Measurements from ENCODE around the gene DLG2.

DLG2 gene

DNA sequence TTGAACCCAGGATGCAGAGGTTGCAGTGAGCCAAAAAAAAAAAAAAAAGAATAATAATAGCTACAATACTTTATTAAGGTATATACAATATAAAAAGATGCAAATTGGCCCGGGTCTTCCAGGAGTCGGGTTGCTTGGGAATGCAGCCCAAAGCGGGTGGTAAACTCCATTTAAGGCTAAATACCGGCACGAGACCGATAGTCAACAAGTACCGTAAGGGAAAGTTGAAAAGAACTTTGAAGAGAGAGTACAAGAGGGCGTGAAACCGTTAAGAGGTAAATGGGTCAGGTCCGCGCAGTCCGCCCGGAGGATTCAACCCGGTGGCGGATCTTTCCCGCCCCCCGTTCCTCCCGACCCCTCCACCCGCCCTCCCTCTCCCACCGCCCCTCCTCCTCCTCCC is 143.3 kb downstream of the DLG2 start:
- Histone ChIP-seq H3K9me3 (replicated peaks; ENCODE audit: low read length) (no peaks in the 10 kb centered on the region), H3K36me3 (ENCODE audit: insufficient read depth, low read length) (no peaks in the 10 kb centered on the region), H3K4me3 (ENCODE audit: low read length) (no peak overlapping the region), H3K27me3 (ENCODE audit: control insufficient read depth, insufficient read depth, low read length) (no peaks in the 10 kb centered on the region), H3K9ac (ENCODE audit: low read depth, low read length) (no peak overlapping the region), H3K4me2 (ENCODE audit: low read length) (no peak overlapping the region), H3K4me1 (ENCODE audit: control insufficient read depth, insufficient read depth, low read length) (no peaks in the 10 kb centered on the region)

GRCh38 chr11:85481862-85482261 is 145.3 kb downstream of the DLG2 start:
- no peak overlapping the region for H3K4me2 ChIP-seq (ENCODE audit: low read length)
- H3K4me1 ChIP-seq (ENCODE audit: control insufficient read depth, insufficient read depth, low read length), result no peaks in the 10 kb centered on the region
- no peaks in the 10 kb centered on the region for H3K9me3 ChIP-seq (replicated peaks; ENCODE audit: low read length)
- H3K9ac ChIP-seq (ENCODE audit: low read depth, low read length), result no peak overlapping the region
- no peaks in the 10 kb centered on the region for H3K36me3 ChIP-seq (ENCODE audit: insufficient read depth, low read length)
- no peaks in the 10 kb centered on the region for H3K27me3 ChIP-seq (ENCODE audit: control insufficient read depth, insufficient read depth, low read length)
- no peak overlapping the region for H3K4me3 ChIP-seq (ENCODE audit: low read length)

DNA sequence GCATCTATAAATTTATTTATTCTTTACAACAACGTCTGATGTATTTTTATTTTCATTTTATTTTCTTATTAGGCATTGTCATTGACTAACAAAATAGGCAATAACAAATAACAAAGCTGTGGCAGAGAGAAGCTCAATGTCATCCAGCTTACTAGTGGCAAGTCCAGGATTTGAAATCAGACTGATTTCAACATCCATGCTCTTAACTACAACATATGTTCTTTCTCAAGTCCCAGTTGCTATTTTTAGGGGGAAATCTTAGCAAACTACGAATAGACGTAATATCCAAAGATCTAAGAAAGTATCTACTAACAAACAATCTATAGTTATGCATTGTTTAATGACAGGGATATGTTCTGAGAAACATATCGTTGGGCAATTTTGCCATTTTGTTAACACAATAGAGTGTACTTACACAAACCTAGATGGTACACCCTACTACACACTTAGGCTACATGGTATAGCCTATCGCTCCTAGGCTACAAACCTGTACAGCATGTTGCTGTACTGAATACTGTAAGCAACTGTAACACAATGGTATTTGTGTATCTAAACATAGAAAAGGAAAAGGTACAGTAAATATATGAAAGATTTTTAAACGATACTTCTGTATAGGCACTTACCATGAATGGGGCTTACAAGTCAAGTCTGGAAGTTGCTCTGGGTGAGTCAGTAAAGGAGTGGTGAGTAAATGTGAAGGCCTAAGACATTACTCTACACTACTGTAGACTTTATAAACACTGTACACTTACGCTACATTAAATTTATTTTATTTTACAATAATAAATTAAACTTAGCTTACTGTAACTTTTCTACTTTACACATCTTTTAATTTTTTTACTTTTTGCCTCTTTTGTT is 151.3 kb downstream of the DLG2 start:
- Histone ChIP-seq H3K27me3 (ENCODE audit: control insufficient read depth, insufficient read depth, low read length) (no peaks in the 10 kb centered on the region), H3K4me3 (ENCODE audit: low read length) (no peak overlapping the region), H3K36me3 (ENCODE audit: insufficient read depth, low read length) (no peaks in the 10 kb centered on the region), H3K4me1 (ENCODE audit: control insufficient read depth, insufficient read depth, low read length) (no peaks in the 10 kb centered on the region), H3K4me2 (ENCODE audit: low read length) (no peak overlapping the region), H3K9ac (ENCODE audit: low read depth, low read length) (no peak overlapping the region), H3K9me3 (replicated peaks; ENCODE audit: low read length) (no peaks in the 10 kb centered on the region)

DNA sequence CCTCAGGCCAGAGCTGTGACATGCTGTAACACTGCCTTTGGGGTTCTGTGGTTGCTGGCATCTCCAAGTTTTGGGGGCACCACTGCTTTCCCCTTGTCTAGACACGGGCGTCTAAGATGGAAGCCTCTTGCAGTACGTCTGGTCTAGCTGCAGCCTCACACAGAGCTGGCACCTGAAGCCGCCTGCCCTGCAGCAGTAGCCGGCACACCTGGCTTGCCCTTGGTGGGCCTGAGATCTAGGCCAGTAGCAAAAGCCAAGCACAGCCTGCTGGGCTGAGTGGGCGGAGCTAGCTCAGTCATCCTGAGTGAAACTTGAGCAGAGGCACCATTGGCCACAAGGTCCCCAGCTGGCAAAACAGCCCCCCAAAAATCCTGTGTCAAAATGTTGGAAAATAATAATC is 154.2 kb downstream of the DLG2 start:
- no peak overlapping the region for H3K4me2 ChIP-seq (ENCODE audit: low read length)
- no peaks in the 10 kb centered on the region for H3K9me3 ChIP-seq (replicated peaks; ENCODE audit: low read length)
- no peaks in the 10 kb centered on the region for H3K36me3 ChIP-seq (ENCODE audit: insufficient read depth, low read length)
- no peaks in the 10 kb centered on the region for H3K27me3 ChIP-seq (ENCODE audit: control insufficient read depth, insufficient read depth, low read length)
- no peaks in the 10 kb centered on the region for H3K4me1 ChIP-seq (ENCODE audit: control insufficient read depth, insufficient read depth, low read length)
- H3K9ac ChIP-seq (ENCODE audit: low read depth, low read length), result no peak overlapping the region
- no peak overlapping the region for H3K4me3 ChIP-seq (ENCODE audit: low read length)

DNA sequence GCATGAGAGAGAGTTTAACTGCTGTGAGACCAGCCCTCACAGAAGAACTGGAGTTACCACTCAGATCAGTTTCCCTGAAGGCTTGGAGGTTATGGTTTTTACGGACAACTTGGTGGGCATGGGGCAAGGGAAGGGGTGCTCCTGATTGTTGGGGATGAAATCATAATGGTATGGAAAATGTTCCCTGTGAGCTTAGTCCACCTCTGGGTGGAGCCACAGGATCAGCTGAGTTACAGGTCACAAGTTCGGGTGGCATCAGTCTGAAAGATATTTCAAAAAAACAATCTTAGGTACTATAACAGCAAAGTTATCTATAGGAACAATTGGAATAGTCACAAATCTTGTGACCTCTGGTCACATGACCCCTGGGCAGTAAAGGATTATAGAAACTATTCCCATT is 162.9 kb downstream of the DLG2 start:
- no peaks in the 10 kb centered on the region for H3K27me3 ChIP-seq (ENCODE audit: control insufficient read depth, insufficient read depth, low read length)
- H3K9ac ChIP-seq (ENCODE audit: low read depth, low read length), result no peak overlapping the region
- no peaks in the 10 kb centered on the region for H3K4me1 ChIP-seq (ENCODE audit: control insufficient read depth, insufficient read depth, low read length)
- no peak overlapping the region for H3K4me3 ChIP-seq (ENCODE audit: low read length)
- H3K9me3 ChIP-seq (replicated peaks; ENCODE audit: low read length), result no peaks in the 10 kb centered on the region
- no peaks in the 10 kb centered on the region for H3K36me3 ChIP-seq (ENCODE audit: insufficient read depth, low read length)
- H3K4me2 ChIP-seq (ENCODE audit: low read length), result no peak overlapping the region

DNA sequence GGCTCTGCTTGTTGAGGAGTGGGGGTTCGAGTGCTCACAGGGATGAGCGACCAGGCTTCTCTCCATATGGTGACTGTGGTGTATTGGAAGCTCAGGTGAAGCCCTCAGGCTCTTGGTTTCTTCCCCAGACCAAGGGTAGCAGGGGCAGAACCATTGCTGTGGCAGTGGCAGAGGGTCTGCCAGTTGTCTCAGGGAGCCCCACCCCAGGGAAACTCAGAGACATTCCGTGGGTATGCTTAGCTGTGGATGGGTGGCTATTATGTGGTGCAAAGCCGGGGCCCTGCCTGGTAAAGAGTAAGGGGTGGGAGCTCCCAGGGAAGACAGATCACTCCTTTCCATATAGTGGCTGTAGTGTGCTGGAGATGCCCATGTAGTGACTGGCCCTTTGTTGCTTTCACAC is 167.8 kb downstream of the DLG2 start:
- H3K9me3 ChIP-seq (replicated peaks; ENCODE audit: low read length), result no peaks in the 10 kb centered on the region
- H3K4me2 ChIP-seq (ENCODE audit: low read length), result no peak overlapping the region
- H3K4me1 ChIP-seq (ENCODE audit: control insufficient read depth, insufficient read depth, low read length), result no peaks in the 10 kb centered on the region
- no peaks in the 10 kb centered on the region for H3K36me3 ChIP-seq (ENCODE audit: insufficient read depth, low read length)
- H3K4me3 ChIP-seq (ENCODE audit: low read length), result no peak overlapping the region
- no peaks in the 10 kb centered on the region for H3K27me3 ChIP-seq (ENCODE audit: control insufficient read depth, insufficient read depth, low read length)
- H3K9ac ChIP-seq (ENCODE audit: low read depth, low read length), result no peak overlapping the region

DNA sequence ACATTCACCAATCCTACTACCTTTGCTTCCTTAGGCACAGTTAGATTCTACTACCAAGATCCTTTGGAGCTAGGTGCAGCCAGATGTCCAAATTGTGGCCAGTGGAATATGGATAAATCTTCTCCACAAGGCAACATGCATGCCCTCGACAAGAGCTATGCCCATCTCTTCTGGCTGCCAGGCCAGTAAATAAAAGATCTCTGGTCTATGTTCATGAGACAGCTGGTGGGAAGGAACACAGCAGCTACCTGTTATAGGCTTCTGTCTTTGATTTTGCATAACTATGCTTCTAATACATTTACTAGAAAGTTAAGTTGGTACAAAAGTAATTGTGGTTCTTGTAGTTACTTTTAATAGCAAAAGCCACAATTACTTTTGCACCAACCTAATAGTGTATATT is 182.7 kb downstream of the DLG2 start:
- Histone ChIP-seq H3K27me3 (ENCODE audit: control insufficient read depth, insufficient read depth, low read length) (no peaks in the 10 kb centered on the region), H3K9me3 (replicated peaks; ENCODE audit: low read length) (no peaks in the 10 kb centered on the region), H3K36me3 (ENCODE audit: insufficient read depth, low read length) (no peaks in the 10 kb centered on the region), H3K4me2 (ENCODE audit: low read length) (no peak overlapping the region), H3K9ac (ENCODE audit: low read depth, low read length) (no peak overlapping the region), H3K4me3 (ENCODE audit: low read length) (no peak overlapping the region), H3K4me1 (ENCODE audit: control insufficient read depth, insufficient read depth, low read length) (no peaks in the 10 kb centered on the region)

GRCh38 chr11:85440273-85440672 is 186.9 kb downstream of the DLG2 start:
- no peaks in the 10 kb centered on the region for H3K4me1 ChIP-seq (ENCODE audit: control insufficient read depth, insufficient read depth, low read length)
- H3K4me3 ChIP-seq (ENCODE audit: low read length), result no peak overlapping the region
- H3K9me3 ChIP-seq (replicated peaks; ENCODE audit: low read length), result no peaks in the 10 kb centered on the region
- no peaks in the 10 kb centered on the region for H3K36me3 ChIP-seq (ENCODE audit: insufficient read depth, low read length)
- no peaks in the 10 kb centered on the region for H3K27me3 ChIP-seq (ENCODE audit: control insufficient read depth, insufficient read depth, low read length)
- H3K9ac ChIP-seq (ENCODE audit: low read depth, low read length), result no peak overlapping the region
- H3K4me2 ChIP-seq (ENCODE audit: low read length), result no peak overlapping the region

DNA sequence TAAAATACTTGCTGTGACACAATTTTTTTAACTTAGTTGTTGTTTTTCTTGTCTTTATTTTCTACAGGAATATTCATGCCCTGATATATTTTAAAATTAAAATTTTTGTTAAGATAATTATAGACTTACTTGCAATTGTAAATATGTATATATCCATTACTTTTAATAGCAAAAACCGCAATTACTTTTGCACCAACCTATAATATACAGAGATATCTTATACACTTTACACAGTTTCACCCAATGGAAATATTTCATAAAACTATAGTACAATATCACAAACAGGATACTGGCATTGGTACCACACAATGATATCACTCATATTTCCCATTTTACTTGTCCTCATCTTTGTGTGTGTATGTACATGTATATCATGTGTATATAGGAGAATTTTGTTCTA is 188.8 kb downstream of the DLG2 start:
- Histone ChIP-seq H3K27me3 (ENCODE audit: control insufficient read depth, insufficient read depth, low read length) (no peaks in the 10 kb centered on the region), H3K4me3 (ENCODE audit: low read length) (no peak overlapping the region), H3K36me3 (ENCODE audit: insufficient read depth, low read length) (no peaks in the 10 kb centered on the region), H3K4me2 (ENCODE audit: low read length) (no peak overlapping the region), H3K9ac (ENCODE audit: low read depth, low read length) (no peak overlapping the region), H3K9me3 (replicated peaks; ENCODE audit: low read length) (no peaks in the 10 kb centered on the region), H3K4me1 (ENCODE audit: control insufficient read depth, insufficient read depth, low read length) (no peaks in the 10 kb centered on the region)

- no peak overlapping the region for H3K4me2 ChIP-seq (ENCODE audit: low read length)
- H3K27me3 ChIP-seq (ENCODE audit: control insufficient read depth, insufficient read depth, low read length), result no peaks in the 10 kb centered on the region
- no peaks in the 10 kb centered on the region for H3K4me1 ChIP-seq (ENCODE audit: control insufficient read depth, insufficient read depth, low read length)
- H3K9ac ChIP-seq (ENCODE audit: low read depth, low read length), result no peak overlapping the region
- no peaks in the 10 kb centered on the region for H3K9me3 ChIP-seq (replicated peaks; ENCODE audit: low read length)
- no peak overlapping the region for H3K4me3 ChIP-seq (ENCODE audit: low read length)
- no peaks in the 10 kb centered on the region for H3K36me3 ChIP-seq (ENCODE audit: insufficient read depth, low read length)
Observed at GRCh38 chr11:85431319-85431718, 195.8 kb downstream of the DLG2 start.

- no peak overlapping the region for H3K4me2 ChIP-seq (ENCODE audit: low read length)
- no peaks in the 10 kb centered on the region for H3K27me3 ChIP-seq (ENCODE audit: control insufficient read depth, insufficient read depth, low read length)
- no peaks in the 10 kb centered on the region for H3K9me3 ChIP-seq (replicated peaks; ENCODE audit: low read length)
- H3K4me1 ChIP-seq (ENCODE audit: control insufficient read depth, insufficient read depth, low read length), result no peaks in the 10 kb centered on the region
- no peak overlapping the region for H3K4me3 ChIP-seq (ENCODE audit: low read length)
- H3K36me3 ChIP-seq (ENCODE audit: insufficient read depth, low read length), result no peaks in the 10 kb centered on the region
- no peak overlapping the region for H3K9ac ChIP-seq (ENCODE audit: low read depth, low read length)
Observed at GRCh38 chr11:85423794-85424193, 203.3 kb downstream of the DLG2 start.

DNA sequence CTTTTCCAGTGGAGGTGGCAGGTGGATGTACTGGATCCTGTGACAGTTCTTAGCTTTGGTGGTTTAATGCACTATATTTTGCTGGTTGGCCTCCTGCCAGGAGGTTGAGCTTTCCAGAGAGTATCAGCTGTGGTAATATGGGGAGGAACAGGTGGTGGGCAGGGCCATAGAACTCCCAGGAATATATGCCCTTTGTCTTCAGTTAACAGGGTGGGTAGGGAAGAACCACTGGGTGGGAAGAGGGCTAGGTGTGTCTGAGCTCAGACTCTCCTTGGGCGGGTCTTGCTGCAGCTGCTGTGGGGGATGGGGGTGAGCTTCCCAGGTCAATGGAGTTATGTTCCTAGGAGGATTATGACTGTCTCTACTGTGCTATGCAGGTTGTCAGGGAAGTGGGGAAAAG is 203.8 kb downstream of the DLG2 start:
- H3K36me3 ChIP-seq (ENCODE audit: insufficient read depth, low read length), result no peaks in the 10 kb centered on the region
- H3K9ac ChIP-seq (ENCODE audit: low read depth, low read length), result no peak overlapping the region
- no peaks in the 10 kb centered on the region for H3K9me3 ChIP-seq (replicated peaks; ENCODE audit: low read length)
- no peak overlapping the region for H3K4me2 ChIP-seq (ENCODE audit: low read length)
- H3K4me1 ChIP-seq (ENCODE audit: control insufficient read depth, insufficient read depth, low read length), result no peaks in the 10 kb centered on the region
- no peaks in the 10 kb centered on the region for H3K27me3 ChIP-seq (ENCODE audit: control insufficient read depth, insufficient read depth, low read length)
- H3K4me3 ChIP-seq (ENCODE audit: low read length), result no peak overlapping the region

All from skeletal muscle satellite cell (primary cell).